Measurements from ENCODE around the gene LANCL1.
"Not testable (repeated sequence)": the region's sequence is repeated elsewhere in the genome, so short reads cannot be mapped to it uniquely, and the experiment has no call there.

The LANCL1 gene

GRCh38 chr2:210429403-210430137, 47.0 kb downstream of the LANCL1 start (continued):
- no peak for TF ChIP-seq ZNF157 (tag by site-specific recombination; IDR thresholded peaks at IDR 0.05)

- POLR2A ChIA-PET, result no interaction called here
- no peaks in the 10 kb centered on the region for H3K4me1 ChIP-seq (ENCODE audit: control insufficient read depth, insufficient read depth, low read length)
- CTCF ChIA-PET, result no interaction called here
- H3K36me3 ChIP-seq (ENCODE audit: control insufficient read depth in 2 of 2, insufficient read depth in 1 of 2, low read length in 2 of 2), result peaks cover 4 to 36% of the 10 kb centered on the region in 2 experiments; a peak in 1 of 3 replicates
- H3K27ac ChIP-seq (ENCODE audit: extremely low read depth, low read depth, low read length), result no peak overlapping the region
- H3K9me3 ChIP-seq (ENCODE audit: control insufficient read depth, insufficient read depth, low read depth, low read length), result no peaks in the 10 kb centered on the region
- no peak overlapping the region for H3K4me3 ChIP-seq (ENCODE audit: low read depth, low read length)
- TF ChIP-seq ZSCAN16 (tag by site-specific recombination; IDR thresholded peaks at IDR 0.05) (no peak), WT1 (tag by site-specific recombination; IDR thresholded peaks at IDR 0.05) (no peak), KLF7 (tag by site-specific recombination; IDR thresholded peaks at IDR 0.05; ENCODE audit: borderline replicate concordance) (no peak), ZNF677 (tag by site-specific recombination; IDR thresholded peaks at IDR 0.05) (no peak), PATZ1 (tag by site-specific recombination; IDR thresholded peaks at IDR 0.05) (no peak), ZNF362 (tag by site-specific recombination; IDR thresholded peaks at IDR 0.05) (no peak), ZNF132 (tag by site-specific recombination; IDR thresholded peaks at IDR 0.05; ENCODE audit: borderline replicate concordance) (no peak), ZNF707 (tag by site-specific recombination; IDR thresholded peaks at IDR 0.05) (no peak), PRDM4 (tag by site-specific recombination; IDR thresholded peaks at IDR 0.05) (no peak), ZNF223 (tag by site-specific recombination; IDR thresholded peaks at IDR 0.05) (no peak)
These were observed 48.0 kb downstream of the LANCL1 start for GRCh38 chr2:210428393-210429179.

- peaks cover 4 to 23% of the 10 kb centered on the region in 2 experiments; a peak in 1 of 3 replicates for H3K36me3 ChIP-seq (ENCODE audit: control insufficient read depth in 2 of 2, insufficient read depth in 1 of 2, low read length in 2 of 2)
- POLR2A ChIA-PET; H3K27ac ChIP-seq (ENCODE audit: extremely low read depth, low read depth, low read length); H3K9me3 ChIP-seq (ENCODE audit: control insufficient read depth, insufficient read depth, low read depth, low read length); H3K4me3 ChIP-seq (ENCODE audit: low read depth, low read length); H3K4me1 ChIP-seq (ENCODE audit: control insufficient read depth, insufficient read depth, low read length): not testable (repeated sequence)
- TF ChIP-seq SETDB1 (IDR thresholded peaks at IDR 0.05; ENCODE audit: insufficient read length, low read length), result peak; percentile 68
- CTCF ChIA-PET, result interaction anchor here (0.6 to 1.0 kb wide), 2 partner anchors 19 to 49 kb away, joined by 3 read pairs; no protein-coding TSS in a partner anchor
These were observed 49.2 kb downstream of the LANCL1 start for GRCh38 chr2:210427309-210427708.

GRCh38 chr2:210422366-210422765, 54.2 kb downstream of the LANCL1 start:
- POLR2A ChIA-PET, result no interaction called here
- no peaks in the 10 kb centered on the region for H3K36me3 ChIP-seq (ENCODE audit: control insufficient read depth in 2 of 2, insufficient read depth in 1 of 2, low read length in 2 of 2)
- no peaks in the 10 kb centered on the region for H3K4me1 ChIP-seq (ENCODE audit: control insufficient read depth, insufficient read depth, low read length)
- TF ChIP-seq ZNF354C (tag by site-specific recombination; IDR thresholded peaks at IDR 0.05; ENCODE audit: borderline replicate concordance, low read depth) (no peak), ZNF274 (IDR thresholded peaks at IDR 0.05; ENCODE audit: low read length) (no peak), ZNF274 (tag by site-specific recombination; IDR thresholded peaks at IDR 0.05; ENCODE audit: borderline replicate concordance) (no peak)
- no peak overlapping the region for H3K27ac ChIP-seq (ENCODE audit: extremely low read depth, low read depth, low read length)
- CTCF ChIA-PET, result no interaction called here
- no peak overlapping the region for H3K4me3 ChIP-seq (ENCODE audit: low read depth, low read length)
- no peaks in the 10 kb centered on the region for H3K9me3 ChIP-seq (ENCODE audit: control insufficient read depth, insufficient read depth, low read depth, low read length)
